Middle frontal gyrus (tissue), 1 donor: Measurements from ENCODE around the gene COL23A1.
"Not testable (repeated sequence)": the region's sequence is repeated elsewhere in the genome, so short reads cannot be mapped to it uniquely, and the experiment has no call there.

Source experiments
- DNase-seq: peaks from one replicate; pipeline ENCODE4 v3.0.0-alpha.2; 2015; ENCODE audit warnings: low spot score; ENCODE audit errors: extremely low spot score

COL23A1 gene

GRCh38 chr5:178247481-178248456 is 342.4 kb downstream of the COL23A1 start:
- no peak for DNase-seq

- DNase-seq, result no peak
Measured at GRCh38 chr5:178246624-178247279, 343.4 kb downstream of the COL23A1 start.

GRCh38 chr5:178245389-178245788 is 344.8 kb downstream of the COL23A1 start:
- DNase-seq, result no peak

DNA sequence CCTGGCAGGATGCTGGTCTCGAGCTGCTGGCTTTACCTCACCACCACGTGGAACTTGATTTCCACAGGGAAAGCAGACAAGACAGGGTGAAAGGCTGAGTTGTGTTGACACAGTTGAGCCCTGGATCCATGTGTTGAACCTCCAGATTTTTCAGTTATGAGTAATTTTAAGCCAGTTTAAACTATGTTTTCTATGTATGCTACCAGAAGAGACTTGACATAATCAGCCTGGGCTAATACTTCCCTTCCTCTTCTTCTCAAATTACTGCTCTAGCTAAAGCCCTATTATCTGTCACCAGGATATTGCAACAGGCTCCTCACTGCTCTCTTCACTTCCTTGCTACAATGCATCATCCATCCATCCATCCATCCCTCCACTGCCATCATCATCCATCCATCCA is 345.6 kb downstream of the COL23A1 start:
- DNase-seq, result no peak

- no peak for DNase-seq
Measured at GRCh38 chr5:178242416-178242815, 347.8 kb downstream of the COL23A1 start.

DNA sequence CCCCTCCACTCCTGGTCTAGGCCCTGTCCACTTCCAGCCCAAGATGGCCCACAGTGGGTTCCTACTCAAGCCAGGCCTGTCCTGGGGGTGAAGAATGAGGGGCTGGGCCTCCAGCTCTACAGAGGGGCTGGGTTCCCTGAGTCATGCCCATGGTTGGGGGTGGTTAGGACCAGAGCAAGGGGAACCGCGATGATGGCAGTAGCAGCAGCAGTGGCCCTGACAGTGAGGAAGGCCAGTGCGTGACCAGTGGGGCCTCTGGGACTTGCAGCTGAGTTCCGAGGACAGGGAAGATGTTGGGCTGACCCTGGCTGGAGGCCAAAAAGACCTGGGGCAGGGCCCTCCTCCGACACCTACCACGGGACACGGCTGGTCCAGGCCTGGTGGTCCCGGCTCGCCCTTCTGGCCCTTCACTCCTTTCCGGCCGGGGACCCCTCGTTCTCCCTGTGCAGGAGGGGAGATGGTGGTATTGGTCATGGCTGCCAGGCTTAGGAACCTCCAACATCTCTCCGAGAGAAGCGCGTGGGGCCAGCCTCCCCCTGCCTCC is 348.4 kb downstream of the COL23A1 start:
- DNase-seq, result no peak

DNA sequence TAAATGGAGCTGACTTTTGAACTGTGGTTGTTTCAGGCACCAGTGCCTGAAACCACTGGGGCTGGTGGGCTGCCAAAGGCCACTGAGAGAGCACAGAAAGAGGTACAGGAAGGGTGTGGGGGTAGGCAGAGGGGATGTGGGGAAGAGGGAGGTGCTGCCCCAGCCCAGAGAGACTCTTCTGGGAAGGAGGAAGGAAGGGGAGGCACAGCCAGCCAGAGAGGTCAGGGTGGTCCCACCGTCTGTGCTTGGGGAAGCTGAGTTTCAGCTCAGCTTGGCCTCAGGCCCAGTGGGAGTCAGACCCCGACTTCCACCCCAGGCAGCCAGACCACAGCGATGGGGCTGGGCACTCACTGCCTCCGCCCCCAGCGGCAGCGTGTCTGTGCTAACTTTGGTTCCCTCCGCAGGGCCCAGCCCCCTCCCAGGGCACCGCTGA is 348.9 kb downstream of the COL23A1 start:
- no peak for DNase-seq

GRCh38 chr5:178240766-178241165 is 349.4 kb downstream of the COL23A1 start:
- no peak for DNase-seq

DNA sequence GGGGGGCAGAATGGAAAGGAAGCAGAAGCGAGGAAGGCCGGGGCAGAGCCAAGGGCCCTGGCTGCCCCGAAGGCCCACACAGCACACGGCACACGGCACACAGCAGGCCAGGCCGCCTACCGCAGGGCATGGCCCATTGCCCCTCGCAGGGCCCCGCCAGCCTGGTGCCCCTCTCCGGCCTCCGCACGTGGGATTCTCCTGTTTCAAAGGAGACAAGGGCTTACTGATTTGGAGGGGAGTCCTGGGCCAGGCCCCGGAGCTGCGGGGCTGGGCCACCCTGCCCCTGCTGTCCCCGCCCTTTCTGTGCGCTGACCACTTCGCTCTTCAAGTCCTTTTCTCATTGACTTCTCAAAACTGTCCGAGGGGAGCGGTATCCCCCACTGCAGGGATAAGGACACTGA is 349.9 kb downstream of the COL23A1 start:
- DNase-seq, result no peak

GRCh38 chr5:178239626-178240301 is 350.4 kb downstream of the COL23A1 start:
- DNase-seq, result not testable (repeated sequence)

DNA sequence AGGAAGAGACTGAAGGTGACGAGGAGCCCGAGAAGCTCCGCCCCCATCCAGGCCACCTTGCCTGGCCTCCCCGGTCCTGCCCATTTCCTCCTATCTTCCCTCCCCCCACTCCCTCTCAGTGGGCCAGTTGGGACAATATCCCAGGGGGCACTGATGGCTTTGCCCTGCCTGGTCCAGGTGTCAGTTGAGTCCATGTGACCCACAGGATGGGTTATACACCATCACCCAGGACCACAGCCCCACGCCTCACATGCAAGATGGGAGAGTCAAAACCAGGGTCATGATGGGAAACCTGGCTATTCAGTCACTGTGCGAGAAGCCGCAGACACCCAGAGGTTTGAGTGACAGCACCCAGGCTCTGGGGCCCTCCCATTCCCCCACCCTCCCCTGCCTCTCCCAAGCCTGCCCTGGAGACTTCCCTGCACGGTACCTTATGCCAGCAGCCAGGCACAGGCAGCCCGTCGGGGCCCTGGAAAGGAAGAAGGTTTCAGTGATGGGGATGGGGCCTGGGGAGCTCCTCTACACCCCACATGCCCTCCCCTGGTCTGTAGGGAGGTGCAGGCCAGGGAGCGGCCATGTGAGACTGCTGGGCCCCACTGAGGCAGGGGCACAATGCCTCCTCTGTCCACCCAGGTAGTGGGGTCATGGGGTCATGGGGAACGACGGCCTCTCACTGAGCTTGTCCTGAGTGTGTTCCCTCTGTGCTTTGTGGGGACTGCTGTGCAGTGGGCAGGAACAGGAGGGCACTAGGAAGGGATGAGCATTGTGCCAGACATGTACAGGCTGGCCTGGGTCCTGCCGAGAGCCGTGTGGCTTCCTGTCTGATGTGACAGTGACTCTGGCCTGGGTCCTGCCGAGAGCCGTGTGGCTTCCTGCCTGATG is 351.2 kb downstream of the COL23A1 start:
- DNase-seq, result no peak

DNA sequence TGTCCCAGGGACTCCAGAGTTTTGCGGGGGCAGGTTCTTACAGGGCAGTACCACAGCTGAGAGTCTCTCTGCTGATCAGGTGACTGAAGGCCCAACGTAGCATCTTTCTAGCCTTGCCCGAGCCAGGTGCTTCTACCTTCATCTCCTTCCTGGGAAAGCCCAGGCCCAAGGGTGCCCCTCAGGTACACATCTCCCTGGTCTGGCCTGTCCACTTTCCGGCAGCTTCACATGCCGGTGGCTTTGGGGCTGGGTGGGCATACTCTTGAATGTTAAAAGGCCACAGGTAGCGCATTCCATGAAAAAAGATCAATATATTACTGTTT is 351.9 kb downstream of the COL23A1 start:
- no peak for DNase-seq

- DNase-seq, result no peak
Measured at GRCh38 chr5:178237431-178238312, 352.5 kb downstream of the COL23A1 start.

DNA sequence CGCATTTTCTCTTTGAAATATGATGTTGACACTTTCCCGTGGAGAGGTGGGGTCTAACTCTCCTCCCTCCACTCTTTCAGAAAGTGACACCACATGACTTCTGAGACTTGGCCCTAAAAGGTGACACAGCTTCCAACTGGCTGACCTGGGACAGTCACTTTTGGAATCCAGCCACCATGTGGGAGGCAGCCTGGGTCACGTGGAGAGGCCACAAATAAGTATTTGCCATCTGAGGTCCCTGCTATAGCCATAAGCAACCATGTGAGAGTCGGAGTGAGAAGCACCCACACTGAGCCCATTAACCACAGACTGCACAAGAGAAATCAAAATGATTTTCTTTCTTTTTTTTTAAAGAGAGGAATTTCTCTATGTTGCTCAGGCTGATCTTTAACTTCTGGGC is 353.5 kb downstream of the COL23A1 start:
- no peak for DNase-seq

- DNase-seq, result no peak
Measured at GRCh38 chr5:178236126-178236525, 354.1 kb downstream of the COL23A1 start.

DNA sequence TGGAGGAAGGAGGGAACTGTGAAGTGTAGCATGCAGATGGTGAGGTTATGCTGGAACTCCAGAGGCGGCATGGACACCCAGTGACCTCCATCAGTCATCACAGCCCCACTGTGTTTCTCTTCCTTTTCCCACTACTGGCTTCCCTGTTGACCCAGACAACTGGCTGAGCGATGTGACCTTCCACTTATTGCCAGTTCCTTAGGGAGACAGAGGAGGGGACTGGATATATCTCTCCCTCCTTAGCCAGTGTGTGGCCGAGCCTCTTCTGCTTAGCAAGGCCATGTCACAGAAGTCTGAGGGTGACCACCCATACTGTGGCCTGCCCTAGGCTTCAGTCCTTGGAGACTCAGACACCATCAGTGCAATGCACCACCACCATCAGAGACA is 354.6 kb downstream of the COL23A1 start:
- DNase-seq, result no peak

DNA sequence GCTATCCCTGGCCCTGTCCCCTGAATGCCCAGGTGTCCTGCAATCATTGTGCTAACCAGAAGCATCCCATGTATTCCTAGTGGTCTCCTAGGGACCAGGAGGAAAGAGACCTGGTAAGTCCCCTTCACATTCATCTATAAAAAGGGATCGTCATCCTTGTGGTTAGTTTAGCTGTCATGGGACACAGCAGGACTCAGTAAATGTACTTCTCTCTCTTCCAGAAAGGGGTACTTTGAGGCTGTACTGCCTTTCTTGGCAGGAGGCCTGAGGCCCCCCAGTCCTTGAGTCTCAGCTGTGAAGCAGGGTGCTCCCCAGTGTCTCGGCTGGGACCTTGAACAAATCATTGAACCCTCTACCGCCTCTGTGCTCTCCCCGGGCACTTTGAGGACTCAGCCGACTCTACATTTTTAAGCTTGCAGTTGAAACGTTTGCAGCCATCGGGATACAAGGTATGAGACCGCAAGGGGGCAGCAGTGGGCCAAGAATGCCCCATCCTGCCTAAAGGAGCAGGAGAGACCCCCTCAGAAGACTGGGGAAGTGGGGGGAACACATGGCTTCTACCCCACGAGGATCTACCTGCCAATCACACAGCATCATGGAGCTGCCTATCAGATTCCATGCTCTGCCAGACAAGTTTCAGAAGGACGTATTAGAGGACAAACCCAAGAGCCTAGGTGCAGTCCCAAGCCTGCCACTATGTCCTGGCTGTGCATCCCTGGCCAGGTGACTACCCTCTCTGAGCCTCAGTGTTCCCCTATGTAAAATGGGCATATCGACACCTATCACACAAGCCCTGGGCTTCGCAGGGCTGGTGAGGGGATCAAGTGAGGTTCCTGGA is 355.2 kb downstream of the COL23A1 start:
- DNase-seq, result peak; percentile 40

DNA sequence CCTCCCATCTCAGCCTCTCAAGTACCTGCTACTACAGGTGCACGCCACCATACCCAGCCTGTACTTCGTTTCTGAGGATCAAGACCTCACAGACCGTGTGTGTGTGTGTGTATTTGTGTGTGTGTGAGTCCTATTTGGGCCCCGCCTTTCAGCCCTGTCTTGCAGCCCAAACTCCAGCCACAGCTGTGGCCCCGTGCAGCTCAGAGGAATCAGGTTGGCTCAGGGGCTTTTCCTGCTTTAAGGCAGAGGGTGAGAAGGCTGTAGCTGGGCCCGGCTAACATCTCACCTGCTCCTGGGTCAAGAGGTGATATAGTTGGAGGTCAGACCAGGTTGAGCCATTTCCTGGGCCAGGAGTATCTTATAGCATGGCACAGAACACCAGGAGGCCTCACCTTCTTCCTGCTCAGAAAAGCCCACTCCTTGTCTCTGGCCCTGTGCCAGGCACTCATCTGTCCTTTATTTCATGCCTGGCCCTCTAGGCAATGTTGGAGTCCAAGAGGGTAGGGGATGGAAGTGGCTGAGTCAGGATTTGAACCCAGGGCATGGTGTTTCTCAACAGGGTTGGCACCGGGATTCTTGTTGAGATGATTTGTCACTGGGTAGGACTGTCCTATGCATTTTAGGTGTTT is 356.0 kb downstream of the COL23A1 start:
- no peak for DNase-seq
